ENCODE measurements around the gene DBH. TPM values are rescaled to one million over a fixed set of nuclear protein-coding genes. Genes with fewer than 3 reads are reported as not detected.

DBH gene
- total and polyA plus RNA-seq, 2 of the 13 experiments (the other 11 are each of a cell fraction or from before 2014, with no cell fraction given): not detected

DNA sequence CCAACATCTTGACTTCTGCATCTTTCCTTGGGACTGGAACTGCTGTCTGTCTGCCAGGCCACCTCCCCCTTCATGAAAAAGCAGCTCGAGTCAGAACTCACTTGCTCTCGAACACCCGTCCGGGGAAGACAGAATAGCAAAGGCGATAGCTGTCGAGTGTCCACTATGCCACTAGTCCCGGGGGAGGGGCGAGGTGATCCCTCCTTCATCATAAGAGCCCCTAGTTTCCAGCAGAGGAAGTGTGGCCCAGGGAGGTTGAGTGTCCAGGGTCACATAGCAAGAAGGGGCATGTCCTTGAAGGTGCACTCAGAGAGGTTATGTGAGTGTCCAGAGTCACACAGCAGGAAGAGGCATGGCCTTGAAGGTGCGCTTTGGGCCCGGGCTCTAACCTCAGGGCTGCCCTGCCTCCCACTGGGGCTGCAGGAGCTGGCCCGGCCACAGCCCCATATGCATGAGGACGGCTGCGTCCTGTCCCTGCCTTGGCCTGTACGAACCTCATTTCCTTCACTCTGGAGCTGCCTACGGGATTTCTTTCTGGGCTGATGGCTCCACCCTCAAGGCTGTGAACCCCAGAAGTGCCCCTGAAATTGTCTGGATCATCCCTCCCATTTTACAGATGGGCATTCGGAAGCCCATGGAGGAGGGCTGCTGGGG, 6.7 kb downstream of the DBH start:
- DNase-seq (ENCODE audit: low spot score) (no peak), ATAC-seq (no peak), FAIRE-seq (no peak)
- 65% methylated on average over 12 of the region's 16 CpGs for WGBS (ENCODE audit: low lambda C conversion rate)
- H3K4me2 ChIP-seq (ENCODE audit: low read depth, low read length): no peak overlapping the region
- BruUV-seq (replicated peaks): no TSS peak
- H3K4me3 ChIP-seq (replicated peaks in 1 of 3; ENCODE audit: insufficient read depth in 1 of 3, low read depth in 2 of 3, low read length in 3 of 3): no peak overlapping the region
- H3K27ac ChIP-seq (ENCODE audit: extremely low read length, insufficient read depth, low read length): no peak overlapping the region
- CTCF ChIA-PET (ENCODE audit: low intra/inter-chr PET ratio, low total read pairs): no interaction called here
- H3K9me3 ChIP-seq (ENCODE audit: low read length): no peaks in the 10 kb centered on the region
- peaks cover 3% of the 10 kb centered on the region for H4K20me1 ChIP-seq (ENCODE audit: insufficient read depth, low read length)
- H2AFZ ChIP-seq (ENCODE audit: low read length): no peak overlapping the region
- H3K36me3 ChIP-seq (replicated peaks in 1 of 2; ENCODE audit: control insufficient read depth in 1 of 2, insufficient read depth in 2 of 2, low read length in 2 of 2): no peaks in the 10 kb centered on the region
- intact Hi-C loops (cut with micrococcal nuclease; ENCODE audit: unreplicated experiment) (no loop called here), in situ Hi-C loops (cut with HindIII; ENCODE audit: extremely low pct_ligation_motif_present, low pct_unique_long_range_greater_than_20kb) (no loop called here)
- no peaks in the 10 kb centered on the region for H3K79me2 ChIP-seq (ENCODE audit: insufficient read depth, low read length)
- POLR2A ChIA-PET: no interaction called here
- H3K27me3 ChIP-seq (ENCODE audit: control insufficient read depth in 1 of 2, insufficient read depth in 2 of 2, low read length in 2 of 2): peaks cover 18 to 96% of the 10 kb centered on the region in 2 experiments
- TF ChIP-seq, protein P1, sequence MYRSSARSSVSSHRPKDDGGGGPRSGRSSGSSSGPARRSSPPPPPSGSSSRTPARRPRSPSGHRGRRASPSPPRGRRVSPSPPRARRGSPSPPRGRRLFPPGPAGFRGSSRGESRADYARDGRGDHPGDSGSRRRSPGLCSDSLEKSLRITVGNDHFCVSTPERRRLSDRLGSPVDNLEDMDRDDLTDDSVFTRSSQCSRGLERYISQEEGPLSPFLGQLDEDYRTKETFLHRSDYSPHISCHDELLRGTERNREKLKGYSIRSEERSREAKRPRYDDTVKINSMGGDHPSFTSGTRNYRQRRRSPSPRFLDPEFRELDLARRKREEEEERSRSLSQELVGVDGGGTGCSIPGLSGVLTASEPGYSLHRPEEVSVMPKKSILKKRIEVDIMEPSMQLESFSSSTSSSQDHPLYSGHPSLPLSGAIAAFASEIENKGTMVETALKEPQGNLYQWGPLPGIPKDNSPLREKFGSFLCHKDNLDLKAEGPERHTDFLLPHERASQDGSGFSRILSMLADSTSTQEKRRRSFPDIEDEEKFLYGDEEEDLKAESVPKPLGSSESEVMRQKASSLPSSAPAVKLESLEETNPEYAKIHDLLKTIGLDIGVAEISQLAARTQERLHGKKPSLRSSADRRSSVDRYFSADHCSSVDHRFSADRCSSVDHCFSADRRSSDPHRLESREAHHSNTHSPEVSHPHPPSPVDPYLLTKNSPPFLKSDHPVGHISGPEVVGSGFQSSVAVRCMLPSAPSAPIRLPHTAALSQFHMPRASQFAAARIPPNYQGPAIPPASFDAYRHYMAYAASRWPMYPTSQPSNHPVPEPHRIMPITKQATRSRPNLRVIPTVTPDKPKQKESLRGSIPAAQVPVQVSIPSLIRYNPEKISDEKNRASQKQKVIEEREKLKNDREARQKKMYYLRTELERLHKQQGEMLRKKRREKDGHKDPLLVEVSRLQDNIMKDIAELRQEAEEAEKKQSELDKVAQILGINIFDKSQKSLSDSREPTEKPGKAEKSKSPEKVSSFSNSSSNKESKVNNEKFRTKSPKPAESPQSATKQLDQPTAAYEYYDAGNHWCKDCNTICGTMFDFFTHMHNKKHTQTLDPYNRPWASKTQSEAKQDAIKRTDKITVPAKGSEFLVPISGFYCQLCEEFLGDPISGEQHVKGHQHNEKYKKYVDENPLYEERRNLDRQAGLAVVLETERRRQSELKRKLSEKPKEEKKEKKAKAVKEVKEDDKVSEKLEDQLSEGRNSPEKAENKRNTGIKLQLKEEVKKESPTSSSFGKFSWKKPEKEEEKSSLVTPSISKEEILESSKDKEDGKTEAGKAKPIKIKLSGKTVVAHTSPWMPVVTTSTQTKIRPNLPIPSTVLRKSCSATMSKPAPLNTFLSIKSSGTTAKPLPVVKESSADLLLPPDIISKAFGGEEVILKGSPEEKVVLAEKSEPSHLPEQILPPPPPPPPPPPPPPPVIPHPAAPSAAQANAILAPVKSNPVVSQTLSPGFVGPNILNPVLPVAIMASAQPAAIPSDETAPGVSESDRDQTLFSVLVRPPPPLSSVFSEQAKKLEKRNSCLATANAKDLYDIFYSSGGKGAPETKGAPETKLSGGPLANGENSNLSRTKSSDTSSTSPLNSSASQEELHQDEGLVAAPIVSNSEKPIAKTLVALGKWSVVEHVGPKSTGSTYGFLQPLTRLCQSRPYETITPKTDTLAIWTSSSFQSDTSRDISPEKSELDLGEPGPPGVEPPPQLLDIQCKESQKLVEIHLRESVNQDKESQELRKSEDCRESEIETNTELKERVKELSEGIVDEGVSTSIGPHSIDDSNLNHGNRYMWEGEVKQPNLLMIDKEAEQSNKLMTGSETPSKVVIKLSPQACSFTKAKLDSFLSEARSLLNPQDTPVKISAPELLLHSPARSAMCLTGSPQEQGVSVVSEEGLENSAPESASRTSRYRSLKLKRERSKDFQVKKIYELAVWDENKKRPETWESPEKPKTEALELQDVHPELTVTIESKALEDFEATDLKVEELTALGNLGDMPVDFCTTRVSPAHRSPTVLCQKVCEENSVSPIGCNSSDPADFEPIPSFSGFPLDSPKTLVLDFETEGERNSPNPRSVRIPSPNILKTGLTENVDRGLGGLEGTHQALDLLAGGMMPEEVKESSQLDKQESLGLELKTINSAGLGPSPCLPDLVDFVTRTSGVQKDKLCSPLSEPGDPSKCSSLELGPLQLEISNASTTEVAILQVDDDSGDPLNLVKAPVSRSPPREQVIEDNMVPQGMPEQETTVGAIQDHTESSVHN (CRISPR knock-in tag; IDR thresholded peaks at IDR 0.05): no peak
- TF ChIP-seq, protein P2, sequence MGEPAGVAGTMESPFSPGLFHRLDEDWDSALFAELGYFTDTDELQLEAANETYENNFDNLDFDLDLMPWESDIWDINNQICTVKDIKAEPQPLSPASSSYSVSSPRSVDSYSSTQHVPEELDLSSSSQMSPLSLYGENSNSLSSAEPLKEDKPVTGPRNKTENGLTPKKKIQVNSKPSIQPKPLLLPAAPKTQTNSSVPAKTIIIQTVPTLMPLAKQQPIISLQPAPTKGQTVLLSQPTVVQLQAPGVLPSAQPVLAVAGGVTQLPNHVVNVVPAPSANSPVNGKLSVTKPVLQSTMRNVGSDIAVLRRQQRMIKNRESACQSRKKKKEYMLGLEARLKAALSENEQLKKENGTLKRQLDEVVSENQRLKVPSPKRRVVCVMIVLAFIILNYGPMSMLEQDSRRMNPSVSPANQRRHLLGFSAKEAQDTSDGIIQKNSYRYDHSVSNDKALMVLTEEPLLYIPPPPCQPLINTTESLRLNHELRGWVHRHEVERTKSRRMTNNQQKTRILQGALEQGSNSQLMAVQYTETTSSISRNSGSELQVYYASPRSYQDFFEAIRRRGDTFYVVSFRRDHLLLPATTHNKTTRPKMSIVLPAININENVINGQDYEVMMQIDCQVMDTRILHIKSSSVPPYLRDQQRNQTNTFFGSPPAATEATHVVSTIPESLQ (CRISPR knock-in tag; conservative IDR thresholded peaks at IDR 0.05): no peak
- TF ChIP-seq ZNF484 (CRISPR knock-in tag; IDR thresholded peaks at IDR 0.05; ENCODE audit: borderline replicate concordance, low read depth) (no peak), ZNF768 (CRISPR knock-in tag; IDR thresholded peaks at IDR 0.05) (peak; percentile 92), PHF5A (CRISPR knock-in tag; IDR thresholded peaks at IDR 0.05; ENCODE audit: low read depth, unreplicated experiment) (no peak)
- no peak overlapping the region for H3K9ac ChIP-seq (ENCODE audit: insufficient read depth, low read depth, low read length)
- no peaks in the 10 kb centered on the region for H3K4me1 ChIP-seq (ENCODE audit: insufficient read depth, low read length)

Measured in HepG2 (cell line).